HepG2 (cell line): ENCODE measurements around the gene SUOX. TPM values are rescaled to one million over a fixed set of nuclear protein-coding genes. Genes with fewer than 3 reads are reported as not detected.

Source experiments
- AFF4 ChIP-seq: sonication (generic); formaldehyde crosslinking; IDR thresholded peaks from 2 replicates; pipeline ENCODE4 v1.4.0; 2020; ENCODE audit warnings: missing genetic modification reagents
- ARNT ChIP-seq: fragments of 450-650 bp; IDR thresholded peaks from 2 replicates; pipeline ENCODE4 v1.6.1; 2017
- DMAP1 ChIP-seq: IDR thresholded peaks from 2 replicates; pipeline ENCODE4 v1.6.1; 2016
- ETV5 ChIP-seq: IDR thresholded peaks from 2 replicates; pipeline ENCODE4 v1.6.1; 2018; ENCODE audit warnings: missing biosample characterization, missing genetic modification reagents, inconsistent platforms, borderline replicate concordance
- FLYWCH1 ChIP-seq: sonication (generic); formaldehyde crosslinking; IDR thresholded peaks from 2 replicates; pipeline ENCODE4 v1.8.1; 2023; ENCODE audit warnings: mild to moderate bottlenecking, missing genetic modification reagents
- HDAC1 ChIP-seq: sonication (generic); formaldehyde crosslinking; IDR thresholded peaks from 2 replicates; pipeline ENCODE4 v1.5.1; 2020; ENCODE audit warnings: mild to moderate bottlenecking, missing genetic modification reagents
- HDAC6 ChIP-seq: fragments of 200-600 bp; sonication (generic); IDR thresholded peaks from 2 replicates; pipeline ENCODE4 v1.7.0; 2017; ENCODE audit warnings: mild to moderate bottlenecking, antibody characterized with exemption, low read length, low read depth
- JUNB ChIP-seq: sonication (generic); formaldehyde crosslinking; IDR thresholded peaks from 2 replicates; pipeline ENCODE4 v1.8.0; 2022; ENCODE audit warnings: missing genetic modification reagents, mild to moderate bottlenecking, borderline replicate concordance
- KDM1A ChIP-seq: IDR thresholded peaks from 2 replicates; pipeline ENCODE4 v1.6.1; 2016; ENCODE audit warnings: missing compliant biosample characterization
- PRDM15 ChIP-seq: sonication (generic); formaldehyde crosslinking; IDR thresholded peaks from 2 replicates; pipeline ENCODE4 v1.4.0; 2020; ENCODE audit warnings: missing genetic modification reagents
- TEAD2 ChIP-seq: sonication (generic); formaldehyde crosslinking; IDR thresholded peaks from 2 replicates; pipeline ENCODE4 v1.9.0; 2021; ENCODE audit warnings: missing genetic modification reagents
- TRIM22 ChIP-seq: fragments of 450-650 bp; IDR thresholded peaks from 2 replicates; pipeline ENCODE4 v1.6.1; 2017
- YY1 ChIP-seq: IDR thresholded peaks from 2 replicates; pipeline ENCODE4 v1.6.1; 2011; ENCODE audit warnings: low read length, low read depth, moderate library complexity, mild to moderate bottlenecking; ENCODE audit not compliant: insufficient read depth, insufficient replicate concordance
- ZFYVE20 ChIP-seq: sonication (generic); formaldehyde crosslinking; IDR thresholded peaks from 2 replicates; pipeline ENCODE4 v1.8.0; 2023; ENCODE audit warnings: low read depth, mild to moderate bottlenecking, moderate library complexity, missing genetic modification reagents, borderline replicate concordance
- ZNF10 ChIP-seq: sonication (generic); formaldehyde crosslinking; IDR thresholded peaks from 2 replicates; pipeline ENCODE4 v1.4.0; 2020; ENCODE audit warnings: mild to moderate bottlenecking, low read depth, missing genetic modification reagents, borderline replicate concordance
- ZNF589 ChIP-seq: sonication (generic); formaldehyde crosslinking; conservative IDR thresholded peaks from 2 replicates; pipeline ENCODE4 v1.8.0; 2022; ENCODE audit warnings: mild to moderate bottlenecking, moderate library complexity, missing genetic modification reagents
- ZNF644 ChIP-seq: IDR thresholded peaks from 2 replicates; pipeline ENCODE4 v1.6.1; 2016; ENCODE audit warnings: low read depth
- ZNF670 ChIP-seq: sonication (generic); formaldehyde crosslinking; IDR thresholded peaks from 2 replicates; pipeline ENCODE4 v1.8.0; 2022; ENCODE audit warnings: mild to moderate bottlenecking, missing genetic modification reagents, borderline replicate concordance
- ZNF749 ChIP-seq: sonication (generic); formaldehyde crosslinking; IDR thresholded peaks from 2 replicates; pipeline ENCODE4 v1.8.0; 2022; ENCODE audit warnings: mild to moderate bottlenecking, missing genetic modification reagents, moderate library complexity, borderline replicate concordance
- polyA plus RNA-seq, 8 experiments: library from polyadenylated mRNA; depleted of rRNA in 3 of 8; stranded (reverse) in 7 of 8; unstranded in 1 of 8; fragments of >200 nt; fragmentation: Illumina TruSeq in 4 of 8; extraction: Trizol in 4 of 8; gene quantifications; 2 replicates each; pipeline versions ENCODE4 v1.2.1 to v1.2.3, GENCODE V29; 2011 to 2016; ENCODE audit warnings: low read depth in 4 of 8, missing spikeins in 1 of 8, mixed read lengths in 1 of 8; ENCODE audit not compliant: insufficient read depth in 1 of 8
- total RNA-seq, 5 experiments: library from RNA; depleted of rRNA; stranded (reverse); fragments of >200 nt; fragmentation: Illumina TruSeq; extraction: Trizol; gene quantifications; 2 replicates each; pipeline ENCODE4 v1.2.3, GENCODE V29; 2016; ENCODE audit warnings: low read depth in 1 of 5
- TF ChIP-seq, protein P1 (sequence below): sonication (generic); formaldehyde crosslinking; IDR thresholded peaks from 2 replicates; pipeline ENCODE4 v1.4.0; 2020; ENCODE audit warnings: missing genetic modification reagents

SUOX gene
- total and polyA plus RNA-seq, 2 of the 13 experiments (the other 11 are each of a cell fraction or from before 2014, with no cell fraction given), result 23.9 to 25.9 TPM

GRCh38 chr12:55996715-55997534 is at the start of gene SUOX (continued):
- TF ChIP-seq PRDM15, result peak; percentile 41; the same call in 1 of the 2 replicates
- TF ChIP-seq ZNF589 (CRISPR knock-in tag), result peak; percentile 70; the same call in 1 of the 2 replicates
- TF ChIP-seq AFF4, result 0 out of 2 replicates have a peak, but pooled peaks have one; percentile 29
- TF ChIP-seq ZNF10 (CRISPR knock-in tag), result no peak
- TF ChIP-seq KDM1A (CRISPR knock-in tag), result no peak
- TF ChIP-seq TEAD2, result no peak
- no peak for TF ChIP-seq JUNB (CRISPR knock-in tag)
- TF ChIP-seq ETV5, result peak; percentile 47; the same call in 1 of the 2 replicates
- no peak for TF ChIP-seq TRIM22
- no peak for TF ChIP-seq ARNT
- TF ChIP-seq HDAC1 (CRISPR knock-in tag), result peak; percentile 58; the same call in 1 of the 2 replicates
- no peak for TF ChIP-seq ZNF749 (CRISPR knock-in tag)
- no peak; the same call in none of the 2 replicates for TF ChIP-seq DMAP1 (CRISPR knock-in tag)
- no peak for TF ChIP-seq HDAC6
- TF ChIP-seq ZFYVE20 (CRISPR knock-in tag), result no peak
- TF ChIP-seq, protein P1, sequence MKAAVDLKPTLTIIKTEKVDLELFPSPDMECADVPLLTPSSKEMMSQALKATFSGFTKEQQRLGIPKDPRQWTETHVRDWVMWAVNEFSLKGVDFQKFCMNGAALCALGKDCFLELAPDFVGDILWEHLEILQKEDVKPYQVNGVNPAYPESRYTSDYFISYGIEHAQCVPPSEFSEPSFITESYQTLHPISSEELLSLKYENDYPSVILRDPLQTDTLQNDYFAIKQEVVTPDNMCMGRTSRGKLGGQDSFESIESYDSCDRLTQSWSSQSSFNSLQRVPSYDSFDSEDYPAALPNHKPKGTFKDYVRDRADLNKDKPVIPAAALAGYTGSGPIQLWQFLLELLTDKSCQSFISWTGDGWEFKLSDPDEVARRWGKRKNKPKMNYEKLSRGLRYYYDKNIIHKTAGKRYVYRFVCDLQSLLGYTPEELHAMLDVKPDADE (CRISPR knock-in tag), result no peak
- TF ChIP-seq FLYWCH1 (CRISPR knock-in tag), result no peak
- TF ChIP-seq ZNF670, result no peak
- peak; percentile 76 for TF ChIP-seq YY1
- no peak for TF ChIP-seq ZNF644 (CRISPR knock-in tag)
